ENCODE data around the gene SLC24A3.

GRCh38 chr20:19540392-19540791, 327.9 kb downstream of the SLC24A3 start:
- TF ChIP-seq CTCF (IDR thresholded peaks at IDR 0.05) (no peak), EZH2 (IDR thresholded peaks at IDR 0.05) (no peak), EZH2phosphoT487 (IDR thresholded peaks at IDR 0.05) (no peak)
